HG03280 (cell line): Measurements from ENCODE around the gene OR2T35.

Experiments used
- ATAC-seq: cut with Tn5 transposase; IDR thresholded peaks from one replicate; pipeline ENCODE4 v1.9.1; 2021; ENCODE audit warnings: mild to moderate bottlenecking, moderate library complexity; ENCODE audit not compliant: unreplicated experiment

OR2T35 gene

DNA sequence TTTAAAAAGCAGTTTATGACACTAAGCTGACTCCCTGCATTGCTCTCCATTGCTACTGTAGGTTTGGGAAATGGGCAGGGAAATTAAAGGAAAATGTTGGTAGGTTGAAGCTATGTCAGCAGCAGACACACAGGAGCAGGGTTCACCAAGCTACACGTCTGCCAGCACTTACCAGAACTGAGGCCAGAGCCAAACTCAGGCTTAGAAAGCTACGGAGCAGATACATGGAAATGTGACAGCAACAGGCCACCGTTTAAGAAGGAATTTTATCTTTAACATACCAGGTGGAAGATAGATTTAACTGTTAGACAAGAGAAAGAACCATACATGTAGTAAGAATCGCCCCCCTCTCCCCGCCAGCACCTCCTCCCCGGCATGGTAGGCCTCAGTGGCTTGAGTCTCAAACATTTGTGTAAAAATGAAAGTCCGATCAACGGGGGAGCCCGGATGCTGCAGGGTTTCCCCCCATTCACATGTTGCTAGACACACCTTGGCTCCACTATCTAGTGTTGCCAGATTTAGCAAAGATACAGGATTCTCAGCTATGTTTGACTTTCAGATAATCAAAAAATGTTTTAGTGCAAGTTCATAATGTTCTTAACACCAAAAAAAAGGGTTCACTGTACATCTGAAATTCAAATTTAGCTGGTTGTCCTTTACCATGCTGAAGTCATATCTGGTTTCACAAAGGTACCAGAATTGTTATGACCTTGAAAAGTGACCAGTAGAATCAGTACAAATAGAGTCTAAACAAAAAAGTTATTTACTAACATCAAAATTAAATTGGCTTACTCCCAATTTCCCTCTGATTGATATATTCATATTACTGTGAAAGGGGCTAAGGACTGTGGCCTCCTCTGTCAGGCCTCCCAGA, 16.9 kb downstream of the OR2T35 start:
- peak; percentile 87 for ATAC-seq

DNA sequence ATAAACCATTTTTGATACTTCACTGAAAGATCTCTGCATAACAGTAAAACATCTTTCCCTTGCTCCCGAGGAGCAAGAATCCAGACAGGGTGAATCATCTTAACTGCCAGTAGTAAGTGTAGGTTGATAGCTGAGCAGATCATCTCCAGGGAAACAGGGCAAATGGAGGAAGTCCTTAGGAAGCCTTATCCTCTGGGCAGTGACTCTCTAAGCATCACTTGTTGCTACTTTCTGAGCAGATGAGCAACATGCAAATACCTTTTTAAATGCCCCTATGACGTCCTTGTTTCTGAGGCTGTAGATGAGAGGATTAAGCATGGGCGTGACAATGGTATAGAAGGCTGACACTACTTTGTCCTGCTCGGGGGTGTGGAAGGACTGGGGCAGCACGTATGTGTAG, 19.1 kb downstream of the OR2T35 start:
- ATAC-seq: no peak

DNA sequence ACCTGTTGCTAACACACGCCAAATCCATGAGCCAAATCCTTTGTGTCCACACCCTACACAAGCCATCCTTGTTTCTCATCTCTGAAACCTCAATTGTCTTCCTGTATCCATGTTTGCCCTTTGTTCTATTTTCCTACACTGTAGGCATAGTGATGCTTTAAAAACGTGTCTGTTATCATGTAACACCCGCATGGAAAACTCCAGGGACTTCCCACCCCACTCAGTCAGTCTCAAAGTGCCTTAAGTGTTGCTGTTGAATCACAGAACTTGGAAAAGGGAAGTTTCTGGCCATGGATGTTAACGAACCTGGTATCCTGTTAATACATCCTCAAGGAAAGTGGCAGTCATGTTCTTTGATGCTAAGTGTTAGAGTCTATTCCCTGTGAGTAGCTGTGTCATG, 19.9 kb downstream of the OR2T35 start:
- ATAC-seq: no peak

DNA sequence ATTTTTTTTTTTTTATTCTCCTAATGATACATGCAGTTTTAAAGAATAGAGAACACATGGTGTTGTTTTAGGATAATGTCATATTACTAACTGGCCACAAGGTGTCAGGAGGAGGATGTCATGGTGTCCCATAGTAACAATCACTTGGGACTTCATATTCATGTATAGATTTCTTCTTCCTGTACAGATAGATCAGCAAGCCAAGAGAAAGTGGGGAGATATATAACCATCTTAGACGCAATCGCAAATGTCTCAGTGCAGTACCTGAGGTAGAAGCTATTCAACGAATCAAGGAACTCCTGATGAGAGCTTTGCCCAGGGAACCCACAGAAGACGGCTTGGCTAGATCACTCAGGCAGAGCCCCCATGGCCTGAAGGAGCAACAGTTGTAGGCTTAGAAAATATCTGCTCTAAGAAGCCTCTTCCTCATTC, 22.5 kb downstream of the OR2T35 start:
- peak; percentile 94 for ATAC-seq

DNA sequence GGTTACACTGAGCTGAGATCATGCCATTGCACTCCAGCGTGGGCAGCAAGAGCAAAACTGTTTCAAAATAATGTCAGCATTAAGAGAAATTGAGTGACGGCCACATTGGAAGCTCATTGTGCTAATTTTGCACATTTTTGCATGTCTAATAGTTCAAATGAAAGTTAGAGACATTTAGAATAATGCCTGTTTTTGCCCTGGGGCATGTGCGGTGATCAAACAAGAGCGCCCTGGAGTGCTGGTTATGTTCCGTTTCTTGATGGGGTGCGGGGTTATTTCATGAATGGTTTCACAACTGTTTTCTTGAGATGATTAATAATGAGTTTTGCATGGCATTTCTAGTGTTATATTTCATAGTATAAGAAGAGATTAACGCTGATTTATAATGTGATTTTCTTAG, 23.3 kb downstream of the OR2T35 start:
- ATAC-seq: no peak

DNA sequence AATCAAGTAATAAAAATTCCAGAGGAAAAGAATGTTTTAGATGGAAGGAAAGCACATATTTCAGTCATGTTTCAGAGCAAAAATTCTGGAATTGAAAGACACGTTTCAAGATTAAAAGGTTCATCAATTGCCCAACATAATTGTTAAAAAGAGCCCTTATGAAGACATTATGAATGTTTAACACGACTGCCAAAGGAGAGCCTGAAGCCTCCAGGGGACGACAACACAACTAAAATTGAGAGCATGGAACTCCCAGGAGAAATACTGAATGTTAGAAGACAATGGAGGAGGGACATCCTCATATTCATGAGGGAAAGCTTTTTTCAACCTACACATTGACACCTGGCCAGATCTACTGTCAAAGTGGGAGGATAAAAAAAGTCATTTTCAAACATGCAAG, 26.2 kb downstream of the OR2T35 start:
- ATAC-seq: no peak

DNA sequence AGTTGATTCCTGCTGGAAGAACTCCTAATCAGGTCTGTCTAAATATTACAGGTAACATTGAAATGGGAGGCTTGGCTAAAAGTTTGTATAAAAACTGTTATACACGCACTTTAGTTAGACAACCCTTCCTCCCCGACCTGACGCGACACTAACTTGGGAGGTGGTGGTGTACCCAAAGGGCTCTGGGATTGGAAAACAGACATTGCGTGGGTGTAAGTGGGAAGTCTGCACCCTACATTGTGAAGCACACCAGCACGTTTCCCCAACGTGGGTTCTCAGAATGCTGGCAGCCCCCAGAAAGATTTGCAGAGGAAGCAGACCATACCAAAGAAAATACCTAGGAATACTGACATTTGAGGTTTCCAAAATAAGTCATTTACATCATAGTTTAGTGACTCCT, 27.0 kb downstream of the OR2T35 start:
- ATAC-seq: no peak

DNA sequence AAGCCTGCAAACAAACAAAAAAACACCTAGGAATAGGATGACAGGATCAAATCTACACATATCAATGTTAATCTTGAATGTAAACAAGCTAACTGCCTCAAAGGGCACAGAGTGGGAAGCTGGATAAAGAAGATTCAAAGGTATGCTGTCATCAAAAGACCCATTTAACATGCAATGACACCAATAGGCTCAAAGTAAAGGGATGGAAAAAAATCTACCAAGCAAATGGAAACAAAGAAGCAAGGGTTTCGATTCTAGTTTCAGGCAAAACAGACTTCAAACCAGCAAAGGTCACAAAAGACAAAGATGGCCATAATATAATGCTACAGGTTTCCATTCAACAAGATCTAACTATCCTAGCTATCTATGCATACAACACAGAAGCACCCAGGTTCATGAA, 31.3 kb downstream of the OR2T35 start:
- ATAC-seq: peak; percentile 56

DNA sequence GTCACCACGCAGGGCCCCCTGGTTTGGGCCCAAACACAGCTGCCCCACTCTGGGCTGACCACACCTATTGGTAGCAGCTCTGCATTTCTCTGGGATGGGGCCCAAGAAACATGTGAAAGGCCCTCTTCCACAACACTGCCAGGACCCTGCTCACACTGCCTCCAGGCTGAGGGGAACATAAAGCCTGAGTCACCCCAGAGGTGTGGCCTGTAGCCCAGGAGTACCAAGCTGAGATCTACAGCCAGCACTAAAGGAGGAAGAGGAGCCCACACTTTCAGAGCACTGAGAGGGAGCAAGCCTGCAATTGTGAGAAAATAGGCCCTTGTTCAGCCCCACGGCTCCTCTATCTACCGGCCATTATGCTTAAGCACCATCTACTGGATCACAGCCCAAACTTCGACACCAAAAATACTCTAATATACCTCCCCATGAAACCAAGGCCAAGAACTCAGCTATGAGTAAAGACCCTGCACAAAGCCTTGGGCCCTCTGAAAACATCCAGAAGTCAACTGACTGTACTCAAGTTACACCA, 33.1 kb downstream of the OR2T35 start:
- ATAC-seq: no peak

DNA sequence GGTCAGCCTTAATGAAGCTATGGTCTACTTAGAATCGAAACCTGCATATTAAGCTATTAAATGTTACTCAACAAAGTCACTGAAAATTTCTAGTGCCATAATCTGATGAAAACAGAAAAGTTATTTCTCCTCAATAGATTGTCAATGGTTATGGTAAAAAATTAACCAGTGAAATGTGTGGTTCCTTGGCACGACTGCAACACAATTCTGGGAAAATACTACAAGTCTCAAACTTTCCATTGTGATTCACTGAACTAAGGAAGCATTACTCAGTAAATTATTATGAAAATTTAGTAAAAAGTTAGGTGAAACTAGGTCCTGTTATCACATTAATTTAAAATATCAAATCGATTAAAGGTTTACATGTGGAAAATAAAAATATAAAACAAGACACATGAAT, 34.8 kb downstream of the OR2T35 start:
- ATAC-seq: no peak

DNA sequence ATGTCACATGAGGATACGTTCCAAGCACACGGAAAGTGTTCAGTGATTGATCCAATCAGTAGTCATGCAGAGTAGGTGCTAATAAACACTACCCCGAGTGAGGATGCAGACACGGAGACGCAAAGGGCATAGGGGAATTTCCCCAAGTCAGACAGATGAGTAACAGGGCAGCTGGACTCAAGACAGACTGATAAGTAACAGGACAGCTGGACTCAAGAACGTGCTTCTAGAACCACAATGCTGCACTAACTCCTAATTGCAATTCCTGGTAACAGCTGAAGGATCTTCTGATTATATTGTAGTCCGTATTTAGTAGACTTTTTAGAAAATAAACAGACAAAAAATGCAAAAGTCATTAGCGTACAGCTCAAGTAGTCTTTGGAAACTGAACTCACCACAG, 45.7 kb downstream of the OR2T35 start:
- no peak for ATAC-seq

DNA sequence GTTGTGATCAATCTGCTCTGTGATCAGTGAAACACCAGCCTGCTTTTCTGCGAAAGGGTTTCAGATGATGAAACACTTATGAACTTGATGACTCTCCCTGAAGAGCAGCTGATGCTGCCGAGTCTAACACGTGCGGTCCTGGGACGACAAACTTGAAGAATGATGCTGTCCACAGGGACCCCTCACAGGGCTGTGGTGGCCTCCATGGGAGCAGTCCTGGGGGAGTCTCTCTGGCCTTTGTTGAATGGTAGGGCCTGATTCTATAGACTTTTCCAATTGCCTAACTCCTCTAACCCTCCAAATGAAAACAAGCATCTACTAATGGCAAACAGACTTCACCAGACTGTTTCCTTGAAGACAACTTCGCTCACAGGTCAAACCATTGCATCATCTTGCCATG, 47.5 kb downstream of the OR2T35 start, which contains the start of gene OR2T10:
TSS of gene OR2T10 (minus strand) at position 112 of the 400 bp plus-strand sequence. CDS start 3,932 bp downstream, outside the sequence.
- no peak for ATAC-seq

DNA sequence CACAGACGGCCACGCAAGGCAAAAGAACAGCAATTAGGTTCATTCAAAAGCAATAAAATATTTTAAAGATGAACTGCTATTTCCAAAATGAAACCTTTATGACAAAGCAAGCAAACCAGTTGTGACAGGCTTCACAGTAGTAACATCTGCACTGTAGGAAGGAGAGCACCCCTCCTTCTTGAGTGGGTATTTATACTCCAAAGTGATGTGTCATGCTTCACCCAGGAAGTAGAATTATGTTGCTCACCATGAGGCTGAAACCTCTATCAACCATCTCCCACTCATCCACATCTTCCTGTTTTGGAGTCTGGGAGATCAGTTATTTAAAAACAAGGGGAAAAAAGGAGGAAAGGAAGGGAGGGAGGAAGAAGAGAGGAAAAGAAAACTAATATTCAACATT, 48.5 kb downstream of the OR2T35 start:
- no peak for ATAC-seq

DNA sequence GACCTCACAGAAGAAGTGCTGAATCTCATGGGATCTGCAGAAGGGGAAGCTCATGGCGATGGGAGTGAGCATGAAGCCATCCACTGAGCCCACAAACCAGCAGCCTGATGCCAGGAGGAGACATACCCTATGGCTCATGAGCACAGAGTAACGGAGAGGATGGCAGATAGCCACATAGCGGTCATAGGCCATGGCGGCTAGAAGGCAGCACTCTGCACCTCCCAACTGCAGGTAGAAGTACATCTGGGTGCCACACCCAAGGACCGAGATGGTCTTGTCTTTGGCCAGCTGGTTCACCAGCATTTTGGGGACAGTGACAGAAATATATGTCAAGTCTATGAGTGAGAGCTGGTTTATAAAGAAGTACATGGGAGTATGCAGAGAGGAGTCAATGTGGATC, 51.9 kb downstream of the OR2T35 start:
- no peak for ATAC-seq

DNA sequence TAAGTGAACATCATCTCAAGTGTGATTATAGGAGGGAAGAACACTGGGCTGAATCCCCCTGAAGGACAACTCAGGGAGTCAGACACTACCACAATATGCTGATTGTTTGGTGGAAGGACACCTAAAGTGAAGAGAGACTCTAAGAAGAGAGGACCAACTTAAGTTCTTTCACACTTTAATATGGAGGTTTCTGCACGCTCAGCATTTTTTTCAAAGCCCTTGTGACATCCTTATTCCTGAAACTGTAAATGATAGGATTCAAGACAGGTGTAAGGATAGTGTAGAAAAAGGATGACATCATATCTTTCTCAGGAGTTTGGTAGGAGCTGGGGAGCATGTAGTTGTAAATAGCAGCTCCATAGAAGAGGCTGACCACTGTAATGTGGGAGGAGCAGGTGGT, 52.4 kb downstream of the OR2T35 start:
- no peak for ATAC-seq

DNA sequence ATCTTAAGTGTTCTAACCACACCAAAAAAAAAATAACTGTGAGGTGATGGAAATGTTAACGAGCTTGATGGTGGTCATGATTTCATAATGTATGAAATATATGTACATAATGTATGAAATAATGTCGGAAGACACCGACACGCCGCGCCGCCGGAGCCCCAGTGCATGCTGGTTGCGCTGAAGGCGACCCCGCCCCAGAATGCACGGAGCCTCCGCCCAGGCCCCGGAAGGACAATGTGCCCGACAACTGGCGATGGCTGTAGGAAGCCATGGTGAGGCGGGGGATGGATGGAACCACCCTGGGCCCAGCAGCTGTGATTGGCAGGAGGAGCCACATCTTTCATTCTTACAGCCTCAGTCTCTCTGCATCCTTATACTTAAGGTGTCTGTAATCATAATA, 55.0 kb downstream of the OR2T35 start:
- ATAC-seq: no peak

DNA sequence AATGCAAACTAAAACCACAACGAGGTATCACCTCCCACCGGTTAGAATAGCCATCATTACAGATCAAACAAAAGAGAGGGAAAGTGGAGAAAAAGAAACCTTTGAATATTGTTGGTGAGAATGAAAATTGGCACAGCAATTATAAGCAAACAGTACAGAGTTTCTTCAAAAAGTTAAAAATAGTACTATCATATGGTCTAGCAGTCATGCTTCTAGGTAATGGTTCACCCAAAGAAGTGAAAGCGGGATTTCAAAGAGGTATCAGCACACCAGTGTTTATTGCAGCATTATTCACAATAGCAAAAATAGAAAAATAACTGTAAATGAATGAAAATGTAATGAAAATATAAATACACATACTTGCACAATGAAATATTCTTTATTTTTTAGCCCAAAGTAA, 55.7 kb downstream of the OR2T35 start:
- ATAC-seq: no peak
